ENCODE data around the gene PRKCE. TPM values are rescaled to one million over a fixed set of nuclear protein-coding genes. Genes with fewer than 3 reads are reported as not detected.
"Not testable (repeated sequence)": the region's sequence is repeated elsewhere in the genome, so short reads cannot be mapped to it uniquely, and the experiment has no call there.

PRKCE gene
- total RNA-seq, 1 donor from 2014 or later: 24.2 TPM

- Mint-ChIP-seq H3K27me3 (ENCODE audit: unreplicated experiment) (no peaks in the 10 kb centered on the region), H3K9me3 (ENCODE audit: unreplicated experiment) (no peaks in the 10 kb centered on the region), H3K27ac (ENCODE audit: unreplicated experiment) (no peak overlapping the region), H3K36me3 (ENCODE audit: low read depth, unreplicated experiment) (no peaks in the 10 kb centered on the region), H3K4me3 (ENCODE audit: unreplicated experiment) (no peak overlapping the region), H3K4me1 (ENCODE audit: unreplicated experiment) (peaks cover 18% of the 10 kb centered on the region)
- no peak for DNase-seq (ENCODE audit: low spot score)
- no peak for TF ChIP-seq CTCF (IDR thresholded peaks at IDR 0.05; ENCODE audit: unreplicated experiment)
Observed at GRCh38 chr2:45692566-45692965, 41.1 kb downstream of the PRKCE start.

- not testable (repeated sequence) for H3K4me3 Mint-ChIP-seq (ENCODE audit: unreplicated experiment); H3K36me3 Mint-ChIP-seq (ENCODE audit: low read depth, unreplicated experiment); H3K27me3 Mint-ChIP-seq (ENCODE audit: unreplicated experiment); H3K9me3 Mint-ChIP-seq (ENCODE audit: unreplicated experiment); DNase-seq (ENCODE audit: low spot score); H3K27ac Mint-ChIP-seq (ENCODE audit: unreplicated experiment)
- H3K4me1 Mint-ChIP-seq (ENCODE audit: unreplicated experiment): peaks cover 24% of the 10 kb centered on the region
Observed at GRCh38 chr2:45695480-45696007, 44.1 kb downstream of the PRKCE start.

GRCh38 chr2:45696708-45697107 lies 45.2 kb downstream of the PRKCE start:
- H3K4me3 Mint-ChIP-seq (ENCODE audit: unreplicated experiment): no peak overlapping the region

GRCh38 chr2:45697190-45697589 lies 45.7 kb downstream of the PRKCE start:
- DNase-seq (ENCODE audit: low spot score): no peak
- peaks cover 8% of the 10 kb centered on the region for H3K36me3 Mint-ChIP-seq (ENCODE audit: low read depth, unreplicated experiment)
- TF ChIP-seq CTCF (IDR thresholded peaks at IDR 0.05; ENCODE audit: unreplicated experiment): no peak
- H3K4me3 Mint-ChIP-seq (ENCODE audit: unreplicated experiment): no peak overlapping the region
- H3K4me1 Mint-ChIP-seq (ENCODE audit: unreplicated experiment): peaks cover 29% of the 10 kb centered on the region
- H3K27me3 Mint-ChIP-seq (ENCODE audit: unreplicated experiment): peaks cover 4% of the 10 kb centered on the region
- no peaks in the 10 kb centered on the region for H3K9me3 Mint-ChIP-seq (ENCODE audit: unreplicated experiment)
- H3K27ac Mint-ChIP-seq (ENCODE audit: unreplicated experiment): no peak overlapping the region

More at GRCh38 chr2:45696708-45697107, 45.2 kb downstream of the PRKCE start:
- Mint-ChIP-seq H3K36me3 (ENCODE audit: low read depth, unreplicated experiment) (peaks cover 8% of the 10 kb centered on the region), H3K27me3 (ENCODE audit: unreplicated experiment) (peaks cover 1% of the 10 kb centered on the region), H3K27ac (ENCODE audit: unreplicated experiment) (no peak overlapping the region), H3K9me3 (ENCODE audit: unreplicated experiment) (no peaks in the 10 kb centered on the region), H3K4me1 (ENCODE audit: unreplicated experiment) (peaks cover 29% of the 10 kb centered on the region)
- no peak for DNase-seq (ENCODE audit: low spot score)
- TF ChIP-seq CTCF (IDR thresholded peaks at IDR 0.05; ENCODE audit: unreplicated experiment): no peak

- Mint-ChIP-seq H3K27ac (ENCODE audit: unreplicated experiment) (no peak overlapping the region), H3K9me3 (ENCODE audit: unreplicated experiment) (no peaks in the 10 kb centered on the region), H3K4me1 (ENCODE audit: unreplicated experiment) (peaks cover 29% of the 10 kb centered on the region), H3K36me3 (ENCODE audit: low read depth, unreplicated experiment) (peaks cover 8% of the 10 kb centered on the region), H3K27me3 (ENCODE audit: unreplicated experiment) (peaks cover 4% of the 10 kb centered on the region), H3K4me3 (ENCODE audit: unreplicated experiment) (no peak overlapping the region)
- DNase-seq (ENCODE audit: low spot score): no peak
- no peak for TF ChIP-seq CTCF (IDR thresholded peaks at IDR 0.05; ENCODE audit: unreplicated experiment)
Observed at GRCh38 chr2:45698554-45698953, 47.1 kb downstream of the PRKCE start.

Measured in endothelial cell (in vitro differentiated cells).